Activated B cell treated with CpG ODN at 0.5 μM for 24 hours (primary cell): ENCODE measurements around the gene NFYB. TPM values are rescaled to one million over a fixed set of nuclear protein-coding genes. Genes with fewer than 3 reads are reported as not detected.
A peak's percentile ranks its signal among the peaks of the same experiment; 100 is the strongest.

Source experiments
- ATAC-seq: fragments of 200-7000 bp; cut with Tn5 transposase; one replicate; pipeline ENCODE4 v1.10.0; 2021; ENCODE audit warnings: low read depth, mild to moderate bottlenecking, moderate library complexity
- CTCF ChIA-PET: fragments of 350-600 bp; sonication (Branson Sonifier 250); formaldehyde crosslinking; loops from one replicate; lab custom pipeline; 2021; ENCODE audit warnings: antibody characterized with exemption; lab: Charles Lee
- POLR2A ChIA-PET: fragments of 350-600 bp; sonication (Branson Sonifier 250); formaldehyde crosslinking; loops from one replicate; lab custom pipeline; 2021; ENCODE audit warnings: antibody characterized with exemption; lab: Charles Lee
- DNase-seq: peaks from one replicate; pipeline ENCODE4 v3.0.0; 2022
- H3K27ac Mint-ChIP-seq: one replicate; pipeline ENCODE4 v1.8.0; 2020; ENCODE audit warnings: mixed read lengths
- H3K27me3 Mint-ChIP-seq: one replicate; pipeline ENCODE4 v1.8.0; 2021; ENCODE audit warnings: mixed read lengths
- H3K36me3 Mint-ChIP-seq: one replicate; pipeline ENCODE4 v1.8.0; 2021; ENCODE audit warnings: low read depth, mixed read lengths
- H3K4me1 Mint-ChIP-seq: one replicate; pipeline ENCODE4 v1.8.0; 2021; ENCODE audit warnings: mixed read lengths
- H3K4me3 Mint-ChIP-seq: one replicate; pipeline ENCODE4 v1.8.0; 2020; ENCODE audit warnings: mild to moderate bottlenecking, mixed read lengths
- H3K9me3 Mint-ChIP-seq: one replicate; pipeline ENCODE4 v1.8.0; 2020; ENCODE audit warnings: mixed read lengths
- CTCF ChIP-seq: fragments of 200-600 bp; IDR thresholded peaks from one replicate; pipeline ENCODE4 v1.8.0; 2022; ENCODE audit warnings: antibody characterized with exemption, mild to moderate bottlenecking
- intact Hi-C: fragments of 100-400 bp; cut with micrococcal nuclease; formaldehyde crosslinking; loops from one replicate; pipeline ENCODE4 v1.15.1; 2024
- total RNA-seq: library from RNA; stranded (reverse); gene quantifications from 2 replicates; pipeline ENCODE4 v1.2.3, GENCODE V29; 2022

Gene NFYB
- total RNA-seq, 1 donor from 2014 or later = 17.0 TPM

GRCh38 chr12:104142543-104142942, 4.5 kb upstream of the NFYB start:
- no peak for DNase-seq
- no peak for ATAC-seq
- H3K9me3 Mint-ChIP-seq = peaks cover 6% of the 10 kb centered on the region
- H3K27me3 Mint-ChIP-seq = peaks cover 1% of the 10 kb centered on the region
- no peak overlapping the region for H3K27ac Mint-ChIP-seq
- CTCF ChIA-PET = no interaction called here
- H3K36me3 Mint-ChIP-seq = no peaks in the 10 kb centered on the region
- no peak for TF ChIP-seq CTCF
- no peak overlapping the region for H3K4me3 Mint-ChIP-seq
- intact Hi-C loops = no loop called here
- POLR2A ChIA-PET = no interaction called here
- H3K4me1 Mint-ChIP-seq = peaks cover 6% of the 10 kb centered on the region

- intact Hi-C loops = loop anchor here (1.0 to 2.0 kb wide), 4 partner anchors 74 to 1098 kb away; partner anchors contain the start of genes APPL2, HCFC2 and WASHC4
- no peak for TF ChIP-seq CTCF
- peak overlapping the region; percentile 65 for H3K4me3 Mint-ChIP-seq
- CTCF ChIA-PET = no interaction called here
- POLR2A ChIA-PET = interaction anchor here (0.6 to 2.7 kb wide), 9 partner anchors 11 to 1097 kb away, joined by 3 to 35 read pairs (median 14); partner anchors contain the start of genes APPL2, HCFC2, HSP90B1 and TDG
- no peak for ATAC-seq
- H3K27ac Mint-ChIP-seq = no peak overlapping the region
- no peaks in the 10 kb centered on the region for H3K27me3 Mint-ChIP-seq
- no peak for DNase-seq
- no peaks in the 10 kb centered on the region for H3K9me3 Mint-ChIP-seq
- H3K36me3 Mint-ChIP-seq = no peaks in the 10 kb centered on the region
- peaks cover 21% of the 10 kb centered on the region for H3K4me1 Mint-ChIP-seq
Observed at GRCh38 chr12:104138797-104139152, 765 bp upstream of the NFYB start.

- H3K9me3 Mint-ChIP-seq = no peaks in the 10 kb centered on the region
- ChIA-PET POLR2A (interaction anchor here (0.5 to 2.7 kb wide), 11 partner anchors 10 to 1099 kb away, joined by 3 to 35 read pairs (median 7); partner anchors contain the start of genes APPL2, EID3, HCFC2 and HSP90B1), CTCF (interaction anchor here (1.0 kb wide), 1 partner anchor 29 kb away, joined by 4 read pairs; no protein-coding TSS in a partner anchor)
- intact Hi-C loops = loop anchor here (1.0 kb wide), 1 partner anchor 207 kb away; the partner anchor contains the start of gene HSP90B1
- peak overlapping the region; percentile 89 for H3K4me3 Mint-ChIP-seq
- H3K27ac Mint-ChIP-seq = peak overlapping the region; percentile 85
- peaks cover 5% of the 10 kb centered on the region for H3K36me3 Mint-ChIP-seq
- TF ChIP-seq CTCF = no peak
- H3K4me1 Mint-ChIP-seq = peaks cover 22% of the 10 kb centered on the region
- DNase-seq (peak; percentile 62), ATAC-seq (peak; percentile 9)
- H3K27me3 Mint-ChIP-seq = no peaks in the 10 kb centered on the region
Observed at GRCh38 chr12:104137001-104137901, 759 bp downstream of the NFYB start.

- no peak for ATAC-seq
- intact Hi-C loops = no loop called here
- no peaks in the 10 kb centered on the region for H3K27me3 Mint-ChIP-seq
- peak overlapping the region; percentile 89 for H3K4me3 Mint-ChIP-seq
- peak overlapping the region; percentile 85 for H3K27ac Mint-ChIP-seq
- CTCF ChIA-PET = no interaction called here
- peaks cover 25% of the 10 kb centered on the region for H3K4me1 Mint-ChIP-seq
- POLR2A ChIA-PET = interaction anchor here (2.3 to 2.7 kb wide), 2 partner anchors 171 to 208 kb away, joined by 18 to 35 read pairs; partner anchors contain the start of genes HSP90B1 and TDG
- no peak for DNase-seq
- H3K36me3 Mint-ChIP-seq = peaks cover 10% of the 10 kb centered on the region
- no peak for TF ChIP-seq CTCF
- no peaks in the 10 kb centered on the region for H3K9me3 Mint-ChIP-seq
Observed at GRCh38 chr12:104136577-104136976, 1.4 kb downstream of the NFYB start.

GRCh38 chr12:104134882-104135281, 3.1 kb downstream of the NFYB start:
- Mint-ChIP-seq H3K27ac (no peak overlapping the region), H3K36me3 (peaks cover 22% of the 10 kb centered on the region), H3K9me3 (no peaks in the 10 kb centered on the region), H3K4me1 (peaks cover 25% of the 10 kb centered on the region), H3K4me3 (no peak overlapping the region), H3K27me3 (no peaks in the 10 kb centered on the region)
- no peak for TF ChIP-seq CTCF
- ChIA-PET CTCF (interaction anchor here (1.4 kb wide), 1 partner anchor 25 kb away, joined by 4 read pairs; no protein-coding TSS in a partner anchor), POLR2A (interaction anchor here (1.3 kb wide), 1 partner anchor 10 kb away, joined by 3 read pairs; no protein-coding TSS in a partner anchor)
- ATAC-seq = no peak
- no peak for DNase-seq
- intact Hi-C loops = no loop called here
